Body of pancreas (tissue), 4 donors: ENCODE measurements around the gene CCDC71.

Experiments used
- POLR2A ChIP-seq, 3 donors: fragments of 450-650 bp; IDR thresholded peaks; one replicate each; pipeline ENCODE4 v1.6.1; 2016; ENCODE audit warnings: antibody characterized with exemption in 3 of 3, mild to moderate bottlenecking in 2 of 3
- TF ChIP-seq, protein P1 (sequence below), 7 experiments: fragments of 450-650 bp in 4 of 7; fragments of 200-600 bp in 3 of 7; sonication (generic) in 3 of 7; IDR thresholded peaks; one replicate each; pipeline ENCODE4 v1.5.1; 2016 to 2019; ENCODE audit warnings: antibody characterized with exemption in 7 of 7

DNA sequence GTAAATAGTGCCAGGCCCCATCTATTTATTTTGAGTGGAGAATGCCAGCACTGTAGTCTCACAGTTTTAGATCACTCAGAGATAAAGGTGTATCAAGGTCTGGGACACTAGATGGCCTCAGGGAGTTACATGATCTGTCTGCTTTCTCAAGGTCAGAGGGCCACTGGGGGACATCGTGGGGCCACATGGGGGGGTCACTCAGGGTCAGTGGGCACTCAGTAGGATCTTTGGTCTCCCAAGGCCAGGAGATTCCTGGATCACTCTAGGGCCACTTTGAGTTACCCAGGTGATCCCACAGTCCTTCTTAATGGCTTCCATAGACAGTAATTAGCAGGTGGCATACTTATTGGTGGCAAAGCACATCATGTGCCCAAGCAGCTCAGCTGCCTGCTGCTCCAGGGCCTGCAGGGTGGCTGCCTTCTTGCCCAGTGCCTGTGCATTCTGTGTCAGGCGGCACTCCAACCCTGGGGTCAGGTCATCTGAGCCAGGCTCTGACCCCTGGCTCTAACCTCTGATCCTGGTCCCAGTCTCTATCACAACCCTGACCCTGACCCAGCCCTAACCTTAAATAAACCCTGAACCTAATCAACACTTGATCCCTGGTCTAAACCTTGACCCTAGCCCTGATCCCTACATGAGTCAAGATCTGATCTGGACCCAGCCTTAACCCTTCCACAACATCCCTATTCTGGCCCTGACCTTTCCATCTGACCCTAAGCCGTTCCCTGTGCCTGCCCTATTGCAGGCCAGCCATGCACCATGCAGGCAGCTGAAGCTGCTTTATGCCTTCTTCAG lies 31.5 kb downstream of the CCDC71 start:
- TF ChIP-seq, protein P1, sequence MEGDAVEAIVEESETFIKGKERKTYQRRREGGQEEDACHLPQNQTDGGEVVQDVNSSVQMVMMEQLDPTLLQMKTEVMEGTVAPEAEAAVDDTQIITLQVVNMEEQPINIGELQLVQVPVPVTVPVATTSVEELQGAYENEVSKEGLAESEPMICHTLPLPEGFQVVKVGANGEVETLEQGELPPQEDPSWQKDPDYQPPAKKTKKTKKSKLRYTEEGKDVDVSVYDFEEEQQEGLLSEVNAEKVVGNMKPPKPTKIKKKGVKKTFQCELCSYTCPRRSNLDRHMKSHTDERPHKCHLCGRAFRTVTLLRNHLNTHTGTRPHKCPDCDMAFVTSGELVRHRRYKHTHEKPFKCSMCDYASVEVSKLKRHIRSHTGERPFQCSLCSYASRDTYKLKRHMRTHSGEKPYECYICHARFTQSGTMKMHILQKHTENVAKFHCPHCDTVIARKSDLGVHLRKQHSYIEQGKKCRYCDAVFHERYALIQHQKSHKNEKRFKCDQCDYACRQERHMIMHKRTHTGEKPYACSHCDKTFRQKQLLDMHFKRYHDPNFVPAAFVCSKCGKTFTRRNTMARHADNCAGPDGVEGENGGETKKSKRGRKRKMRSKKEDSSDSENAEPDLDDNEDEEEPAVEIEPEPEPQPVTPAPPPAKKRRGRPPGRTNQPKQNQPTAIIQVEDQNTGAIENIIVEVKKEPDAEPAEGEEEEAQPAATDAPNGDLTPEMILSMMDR (IDR thresholded peaks at IDR 0.05), result no peak
- no peak for TF ChIP-seq POLR2A (IDR thresholded peaks at IDR 0.05)
